Renal pelvis (tissue), 4 donors: ENCODE measurements around the gene CDC34. TPM values are rescaled to one million over a fixed set of nuclear protein-coding genes. Genes with fewer than 3 reads are reported as not detected.

Experiments
- DNase-seq: peaks from one replicate; pipeline ENCODE4 v3.0.0-alpha.2; 2013
- polyA plus RNA-seq, 3 donors: library from polyadenylated mRNA; unstranded; fragments of 120-200 nt; gene quantifications; one replicate each; pipeline ENCODE4 v1.2.1, GENCODE V29; 2013; ENCODE audit not compliant: insufficient read length in 3 of 3

Gene CDC34
- polyA plus RNA-seq, 3 donors: 57.2 to 81.2 (median 68.3) TPM

DNA sequence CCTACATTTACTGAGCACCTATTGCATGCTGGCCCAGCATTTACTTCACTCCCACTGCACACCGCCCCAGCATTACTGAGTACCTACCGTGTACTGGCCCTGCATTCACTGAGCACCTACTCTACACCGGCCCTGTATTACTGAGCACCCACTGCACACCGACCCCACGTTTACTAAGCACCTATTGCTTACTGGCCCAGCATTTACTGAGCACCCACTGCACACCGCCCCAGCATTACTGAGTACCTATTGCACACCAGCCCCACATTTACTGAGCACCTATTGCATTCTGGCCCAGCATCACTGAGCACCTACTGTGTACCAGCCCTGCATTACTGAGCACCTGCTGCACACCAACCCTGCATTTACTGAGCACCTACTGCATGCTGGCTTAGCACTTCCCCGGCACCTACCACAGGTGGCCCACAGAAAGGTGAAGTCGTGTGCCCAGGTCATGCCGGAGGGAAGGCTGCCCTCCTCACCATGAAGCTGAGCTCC lies 17.3 kb upstream of the CDC34 start:
- DNase-seq: no peak

GRCh38 chr19:517721-518597 lies 13.6 kb upstream of the CDC34 start:
- peak; percentile 90 for DNase-seq

- DNase-seq: no peak
Observed at GRCh38 chr19:518598-519231, 12.8 kb upstream of the CDC34 start.

GRCh38 chr19:519449-519865 lies 12.1 kb upstream of the CDC34 start:
- DNase-seq: no peak

DNA sequence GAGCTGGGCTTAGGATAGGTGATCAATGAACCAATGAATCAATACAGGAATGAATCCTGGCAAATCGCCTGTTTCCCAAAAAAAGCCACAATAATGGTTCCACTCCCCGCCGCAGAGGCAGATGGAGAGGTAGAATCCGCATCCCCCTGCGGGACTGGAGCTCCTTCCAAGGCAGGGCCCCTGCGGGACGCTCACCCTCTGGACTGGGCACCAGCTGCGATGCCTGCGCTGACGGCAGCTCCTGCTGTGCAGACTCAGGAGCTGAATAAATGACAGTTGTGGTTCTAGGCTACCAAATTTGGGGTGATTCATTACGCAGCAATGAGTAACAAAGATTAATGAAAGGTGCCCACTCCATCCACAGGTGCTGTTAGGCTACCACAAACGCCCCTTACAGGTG lies 8.8 kb upstream of the CDC34 start:
- no peak for DNase-seq

DNA sequence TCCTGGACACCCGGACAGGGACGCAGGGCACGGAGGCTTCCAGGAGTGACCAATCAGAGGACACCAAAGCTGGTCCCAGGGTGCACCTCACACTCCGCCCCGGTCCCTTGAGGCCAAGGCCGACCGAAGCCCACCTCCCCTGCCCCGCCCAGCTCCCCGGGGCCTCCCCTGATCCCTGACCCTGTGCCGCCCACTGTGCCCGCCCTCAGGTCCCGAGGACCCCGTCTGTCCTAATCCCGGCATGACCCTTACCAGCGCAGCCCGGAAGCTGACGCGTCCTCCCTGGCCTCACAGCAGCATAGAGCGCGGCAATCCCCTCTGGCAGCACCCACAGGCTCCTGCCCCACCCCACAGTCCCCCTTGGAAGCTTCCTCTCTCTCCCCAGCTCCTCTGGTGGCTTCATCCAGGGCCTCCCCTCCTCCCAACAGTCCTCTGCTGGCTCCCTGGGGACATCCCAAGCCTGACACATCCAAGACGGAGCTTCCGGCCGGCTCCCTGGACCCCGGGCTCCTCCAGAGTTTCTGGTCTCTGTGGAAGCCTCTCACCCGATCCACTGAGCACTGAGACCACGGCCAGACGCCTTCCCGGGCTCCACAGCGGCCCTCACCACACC lies 7.4 kb upstream of the CDC34 start:
- DNase-seq: no peak

DNA sequence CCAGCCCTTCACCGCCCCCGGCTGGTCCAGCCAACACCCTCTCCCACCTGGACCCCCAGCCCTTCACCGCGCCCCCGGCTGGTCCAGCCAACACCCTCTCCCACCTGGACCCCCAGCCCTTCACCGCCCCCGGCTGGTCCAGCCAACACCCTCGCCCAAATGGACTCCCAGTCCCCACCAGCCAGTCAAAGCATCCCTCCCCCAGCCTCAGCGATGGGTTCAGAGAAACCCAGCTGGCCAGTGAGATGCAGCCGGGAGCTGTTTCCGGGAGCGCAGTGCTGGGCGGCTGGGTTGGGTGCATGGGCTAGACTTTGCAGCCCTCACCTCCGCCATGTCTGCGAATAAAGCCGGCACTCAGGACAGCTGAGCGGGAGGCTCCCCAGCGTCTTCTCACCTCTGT lies 6.5 kb upstream of the CDC34 start:
- DNase-seq: no peak

GRCh38 chr19:525857-526419 lies 5.6 kb upstream of the CDC34 start:
- DNase-seq: no peak

DNA sequence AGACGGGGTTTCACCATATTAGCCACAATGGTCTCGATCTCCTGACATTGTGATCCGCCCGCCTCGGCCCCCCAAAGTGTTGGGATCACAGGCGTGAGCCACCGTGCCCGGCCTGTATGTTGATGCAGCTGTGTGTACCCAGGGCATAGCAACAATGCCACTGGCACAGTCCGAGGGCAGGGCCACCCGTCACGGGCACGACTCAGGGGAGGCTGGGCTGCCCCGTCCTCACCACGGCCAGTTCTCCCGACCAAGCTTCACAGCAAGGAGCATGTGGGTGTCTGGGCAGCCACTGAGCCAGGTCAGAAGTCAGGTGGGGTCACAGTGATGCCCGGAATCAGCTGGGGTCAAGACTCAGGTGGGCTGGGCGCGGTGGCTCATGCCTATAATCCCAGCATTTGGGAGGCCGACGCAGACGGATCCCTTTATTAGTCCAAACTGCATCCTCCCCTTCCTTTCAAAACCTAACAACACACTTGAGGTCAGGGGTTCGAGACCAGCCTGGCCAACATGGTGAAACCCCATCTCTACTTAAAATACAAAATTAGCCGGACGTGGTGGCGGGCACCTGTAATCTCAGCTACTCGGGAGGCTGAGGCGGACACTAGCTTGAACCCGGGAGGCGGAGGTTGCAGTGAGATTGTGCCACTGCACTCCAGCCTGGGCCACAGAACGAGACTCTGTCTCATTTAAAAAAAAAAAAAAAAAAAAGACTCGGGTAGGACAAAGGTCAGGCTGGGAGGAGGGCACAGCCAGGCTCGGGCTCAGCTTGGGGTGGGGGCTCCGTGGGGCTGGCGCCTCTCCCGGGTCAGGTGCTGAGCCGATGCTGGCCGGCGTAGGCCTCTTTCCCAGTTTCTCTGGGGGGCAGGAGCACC lies 1.2 kb upstream of the CDC34 start:
- no peak for DNase-seq

DNA sequence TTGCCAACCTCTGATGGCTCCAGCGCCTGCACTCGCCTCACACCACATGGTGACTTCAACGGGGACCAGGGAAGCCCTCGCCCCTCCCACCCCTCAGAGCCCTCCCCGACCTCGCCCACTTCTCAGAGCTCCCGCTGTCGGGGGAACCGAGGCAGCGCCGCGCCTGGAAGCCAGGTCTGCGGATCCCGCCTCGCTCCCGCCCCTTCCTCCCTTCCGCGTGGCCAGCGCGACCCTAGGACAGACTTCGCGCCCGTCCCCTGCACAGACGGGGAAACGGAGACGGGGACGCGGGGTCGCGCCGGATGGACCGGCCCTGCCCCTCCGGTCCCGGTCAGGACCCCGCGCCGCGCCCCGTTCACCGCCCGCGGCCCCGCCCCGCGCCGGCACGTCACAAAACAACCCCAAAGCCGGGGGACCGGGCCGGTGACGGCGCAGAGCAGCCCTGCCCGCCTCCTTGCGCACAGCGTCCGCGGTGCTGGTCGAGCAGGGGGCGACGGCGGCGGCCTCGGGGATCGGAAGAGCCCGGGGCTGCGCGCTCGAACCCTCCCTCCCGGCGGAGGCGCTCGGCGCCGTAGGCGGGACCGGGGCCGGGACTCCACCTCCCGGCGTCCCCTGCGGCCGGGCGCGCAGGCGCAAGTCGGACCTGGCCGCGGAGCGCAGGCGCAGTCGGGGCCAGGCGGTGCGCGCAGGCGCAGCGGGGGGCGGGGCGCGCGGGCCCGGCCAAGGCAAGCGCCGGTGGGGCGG lies 379 bp upstream of the CDC34 start:
- peak; percentile 84 for DNase-seq

DNA sequence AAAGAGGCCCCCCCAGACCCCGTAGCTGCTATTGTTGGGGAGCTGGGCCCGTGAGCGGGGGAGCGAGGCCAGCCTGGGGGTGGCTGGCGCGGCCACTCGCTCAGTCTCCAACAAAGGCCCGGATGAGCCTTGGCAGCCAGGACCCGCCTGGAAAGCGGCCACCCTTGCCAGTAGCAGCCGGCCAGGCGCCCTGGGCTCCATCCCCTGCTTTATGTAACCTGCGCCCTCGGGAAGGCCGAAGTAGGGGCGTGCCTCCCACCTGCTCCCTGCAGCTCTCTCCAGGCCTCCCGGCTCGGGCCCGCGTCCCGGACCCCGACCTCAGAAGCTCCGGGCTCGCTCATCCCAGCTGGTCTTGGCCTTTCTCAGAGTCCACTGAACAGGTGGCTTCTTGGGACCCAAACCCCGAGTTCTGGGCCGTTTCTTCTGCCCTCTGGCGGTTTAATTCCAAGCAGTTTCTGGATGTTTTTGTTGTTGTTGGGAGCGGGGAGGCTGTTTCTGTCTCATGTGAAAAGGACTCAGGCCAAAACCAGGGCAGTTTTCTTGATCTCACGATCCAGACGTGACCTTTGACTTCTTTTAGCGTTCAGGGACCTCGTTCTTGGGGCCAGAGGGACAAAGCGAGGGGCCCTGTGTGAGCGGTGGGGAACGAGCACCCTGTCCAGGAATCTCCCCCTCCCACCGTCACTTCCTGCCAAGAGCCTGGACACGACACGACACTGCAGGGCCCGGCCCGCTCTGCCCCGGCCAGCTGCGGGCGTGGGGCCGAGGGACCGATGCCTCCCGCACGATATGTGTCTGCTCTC lies 1.2 kb downstream of the CDC34 start:
- peak; percentile 77 for DNase-seq

GRCh38 chr19:533364-534058 lies 2.0 kb downstream of the CDC34 start:
- no peak for DNase-seq

DNA sequence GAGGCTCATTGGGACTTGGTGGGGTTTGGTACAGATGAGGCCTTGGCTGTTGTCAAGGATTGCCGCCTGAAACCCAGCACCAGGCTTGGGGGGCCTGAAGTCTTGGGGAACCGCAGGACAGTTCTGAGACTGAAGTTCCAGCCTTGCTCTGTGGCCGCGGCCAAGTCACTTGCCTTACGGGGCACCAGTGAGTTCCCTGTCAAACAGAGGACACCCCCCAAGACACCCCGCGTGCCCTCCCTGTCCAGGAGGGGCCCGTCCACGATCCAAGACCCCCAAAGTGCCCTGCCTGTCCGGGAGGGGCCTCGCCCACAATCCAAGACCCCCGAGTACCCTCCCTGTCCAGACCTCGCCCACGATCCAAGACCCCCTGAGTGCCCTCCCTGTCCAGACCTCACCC lies 2.5 kb downstream of the CDC34 start:
- DNase-seq: no peak

GRCh38 chr19:535017-535835 lies 3.7 kb downstream of the CDC34 start:
- no peak for DNase-seq

DNA sequence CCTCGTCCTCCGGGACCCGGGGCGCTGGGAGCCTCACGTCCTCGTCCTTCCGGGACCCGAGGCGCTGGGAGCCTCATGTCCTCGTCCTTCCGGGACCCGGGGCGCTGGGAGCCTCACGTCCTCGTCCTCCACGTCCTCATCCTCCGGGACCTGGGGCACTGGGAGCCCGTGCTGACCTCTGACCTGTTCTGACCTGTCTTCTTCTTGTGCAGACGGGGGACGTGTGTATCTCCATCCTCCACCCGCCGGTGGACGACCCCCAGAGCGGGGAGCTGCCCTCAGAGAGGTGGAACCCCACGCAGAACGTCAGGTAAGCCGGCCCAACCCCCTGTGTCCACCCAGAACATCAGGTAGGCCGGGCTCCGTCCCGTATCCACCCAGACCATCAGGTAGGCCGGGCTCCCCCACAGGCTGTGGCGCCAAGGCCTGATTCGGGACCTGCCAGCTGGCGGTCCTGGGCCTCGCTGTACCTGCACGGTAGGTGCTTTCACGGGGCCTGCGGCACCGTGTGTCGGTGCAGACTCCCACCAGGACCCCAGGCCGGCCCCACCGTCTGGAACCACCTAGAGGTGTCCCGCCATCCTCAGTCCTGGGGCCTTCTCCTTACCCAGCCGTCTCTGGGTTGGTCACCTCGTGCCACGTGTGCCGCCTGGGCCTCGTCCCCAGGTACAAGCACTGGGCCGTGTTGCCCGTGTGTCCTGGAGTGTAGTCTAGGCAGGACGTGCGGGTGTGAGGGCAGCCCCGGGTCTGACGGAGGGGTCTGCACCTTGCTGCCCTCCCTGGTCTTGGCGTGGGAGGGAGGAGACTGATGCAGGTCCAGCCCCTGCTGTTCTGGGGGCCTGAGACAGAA lies 4.7 kb downstream of the CDC34 start:
- DNase-seq: no peak

GRCh38 chr19:536881-537404 lies 5.4 kb downstream of the CDC34 start:
- no peak for DNase-seq
